ENCODE data around the gene LARGE1. TPM values are rescaled to one million over a fixed set of nuclear protein-coding genes. Genes with fewer than 3 reads are reported as not detected.

Gene LARGE1
- total RNA-seq, 1 experiment from 2014 or later: 2.5 TPM

- no peak for ATAC-seq
- Histone ChIP-seq H3K4me3 (ENCODE audit: low read depth in 2 of 2, low read length in 2 of 2) (no peak overlapping the region), H3K4me1 (ENCODE audit: control insufficient read depth, insufficient read depth, low read length) (no peaks in the 10 kb centered on the region; the same call in 1 of the 2 replicates), H3K27me3 (ENCODE audit: control insufficient read depth, insufficient read depth, low read length) (no peaks in the 10 kb centered on the region), H3K27ac (ENCODE audit: low read length) (no peak overlapping the region), H3K9me3 (ENCODE audit: control insufficient read depth, insufficient read depth, low read depth, low read length) (no peaks in the 10 kb centered on the region), H3K36me3 (ENCODE audit: control insufficient read depth, insufficient read depth, low read length) (no peaks in the 10 kb centered on the region)
- BruUV-seq (replicated peaks): no TSS peak
- no peak for DNase-seq (ENCODE audit: low read depth, low spot score)
- ChIA-PET POLR2A (no interaction called here), CTCF (no interaction called here)
- TF ChIP-seq TCF7L2 (IDR thresholded peaks at IDR 0.05; ENCODE audit: low read depth, low read length): no peak
- no peak for TF ChIP-seq SIN3A (IDR thresholded peaks at IDR 0.05; ENCODE audit: borderline replicate concordance, insufficient read depth, low read depth, low read length)
- no peak for TF ChIP-seq CTCF (IDR thresholded peaks at IDR 0.05)
- TF ChIP-seq, protein P1, sequence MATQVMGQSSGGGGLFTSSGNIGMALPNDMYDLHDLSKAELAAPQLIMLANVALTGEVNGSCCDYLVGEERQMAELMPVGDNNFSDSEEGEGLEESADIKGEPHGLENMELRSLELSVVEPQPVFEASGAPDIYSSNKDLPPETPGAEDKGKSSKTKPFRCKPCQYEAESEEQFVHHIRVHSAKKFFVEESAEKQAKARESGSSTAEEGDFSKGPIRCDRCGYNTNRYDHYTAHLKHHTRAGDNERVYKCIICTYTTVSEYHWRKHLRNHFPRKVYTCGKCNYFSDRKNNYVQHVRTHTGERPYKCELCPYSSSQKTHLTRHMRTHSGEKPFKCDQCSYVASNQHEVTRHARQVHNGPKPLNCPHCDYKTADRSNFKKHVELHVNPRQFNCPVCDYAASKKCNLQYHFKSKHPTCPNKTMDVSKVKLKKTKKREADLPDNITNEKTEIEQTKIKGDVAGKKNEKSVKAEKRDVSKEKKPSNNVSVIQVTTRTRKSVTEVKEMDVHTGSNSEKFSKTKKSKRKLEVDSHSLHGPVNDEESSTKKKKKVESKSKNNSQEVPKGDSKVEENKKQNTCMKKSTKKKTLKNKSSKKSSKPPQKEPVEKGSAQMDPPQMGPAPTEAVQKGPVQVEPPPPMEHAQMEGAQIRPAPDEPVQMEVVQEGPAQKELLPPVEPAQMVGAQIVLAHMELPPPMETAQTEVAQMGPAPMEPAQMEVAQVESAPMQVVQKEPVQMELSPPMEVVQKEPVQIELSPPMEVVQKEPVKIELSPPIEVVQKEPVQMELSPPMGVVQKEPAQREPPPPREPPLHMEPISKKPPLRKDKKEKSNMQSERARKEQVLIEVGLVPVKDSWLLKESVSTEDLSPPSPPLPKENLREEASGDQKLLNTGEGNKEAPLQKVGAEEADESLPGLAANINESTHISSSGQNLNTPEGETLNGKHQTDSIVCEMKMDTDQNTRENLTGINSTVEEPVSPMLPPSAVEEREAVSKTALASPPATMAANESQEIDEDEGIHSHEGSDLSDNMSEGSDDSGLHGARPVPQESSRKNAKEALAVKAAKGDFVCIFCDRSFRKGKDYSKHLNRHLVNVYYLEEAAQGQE (IDR thresholded peaks at IDR 0.05; ENCODE audit: insufficient read depth in 1 of 2, low read depth in 2 of 2, low read length in 1 of 2): no peak
- TF ChIP-seq POLR2AphosphoS5 (IDR thresholded peaks at IDR 0.05; ENCODE audit: low read depth, low read length): no peak
- in situ Hi-C loops (cut with HindIII; ENCODE audit: low pct_unique_long_range_greater_than_20kb, low sequenced_read_pairs): no loop called here
- intact Hi-C loops (cut with micrococcal nuclease; ENCODE audit: unreplicated experiment): no loop called here
Measured at GRCh38 chr22:33851821-33852384, 68.4 kb downstream of the LARGE1 start.

DNA sequence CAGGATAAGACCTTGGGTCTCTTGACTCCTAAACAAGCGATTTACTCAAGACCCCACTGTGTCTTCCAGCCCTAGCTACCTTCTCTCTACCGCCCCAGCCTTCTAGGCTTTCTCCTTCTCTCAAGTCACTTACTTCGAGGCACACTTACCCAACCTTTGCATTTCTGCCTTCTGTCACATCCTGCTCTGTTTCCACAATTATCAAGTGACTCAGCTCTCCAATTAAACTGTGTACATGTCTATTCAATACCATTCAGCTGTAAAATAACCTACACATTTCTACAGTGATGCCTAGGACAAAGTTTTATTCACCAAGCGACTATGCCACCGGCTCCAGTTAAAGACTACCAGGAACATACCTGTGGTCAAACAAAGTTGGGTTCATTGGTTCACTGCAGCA lies 69.0 kb downstream of the LARGE1 start:
- H3K9me3 ChIP-seq (ENCODE audit: control insufficient read depth, insufficient read depth, low read depth, low read length): no peaks in the 10 kb centered on the region
- ChIA-PET POLR2A (no interaction called here), CTCF (no interaction called here)
- in situ Hi-C loops (cut with HindIII; ENCODE audit: low pct_unique_long_range_greater_than_20kb, low sequenced_read_pairs): no loop called here
- H3K27me3 ChIP-seq (ENCODE audit: control insufficient read depth, insufficient read depth, low read length): no peaks in the 10 kb centered on the region
- DNase-seq (ENCODE audit: low read depth, low spot score) (no peak), ATAC-seq (no peak)
- TF ChIP-seq, protein P1 (IDR thresholded peaks at IDR 0.05; ENCODE audit: insufficient read depth in 1 of 2, low read depth in 2 of 2, low read length in 1 of 2): no peak
- TF ChIP-seq SIN3A (IDR thresholded peaks at IDR 0.05; ENCODE audit: borderline replicate concordance, insufficient read depth, low read depth, low read length) (no peak), TCF7L2 (IDR thresholded peaks at IDR 0.05; ENCODE audit: low read depth, low read length) (no peak), POLR2AphosphoS5 (IDR thresholded peaks at IDR 0.05; ENCODE audit: low read depth, low read length) (no peak), CTCF (IDR thresholded peaks at IDR 0.05) (no peak)
- H3K36me3 ChIP-seq (ENCODE audit: control insufficient read depth, insufficient read depth, low read length): no peaks in the 10 kb centered on the region
- H3K4me1 ChIP-seq (ENCODE audit: control insufficient read depth, insufficient read depth, low read length): no peaks in the 10 kb centered on the region; the same call in 1 of the 2 replicates
- no peak overlapping the region for H3K27ac ChIP-seq (ENCODE audit: low read length)
- intact Hi-C loops (cut with micrococcal nuclease; ENCODE audit: unreplicated experiment): no loop called here
- no peak overlapping the region for H3K4me3 ChIP-seq (ENCODE audit: low read depth in 2 of 2, low read length in 2 of 2)
- no TSS peak for BruUV-seq (replicated peaks)

All from Panc1 (cell line).